Activated CD8-positive, alpha-beta memory T cell treated with anti-CD3 and anti-CD28 coated beads, Interleukin-2, amount 50 U/mL, for 48 hours (primary cell): Measurements from ENCODE around the gene GSTM3.

Experiments used
- DNase-seq: peaks from one replicate; pipeline ENCODE4 v3.0.0-alpha.2; 2020

Gene GSTM3

GRCh38 chr1:109740615-109741373, at the start of gene GSTM3:
TSS of gene GSTM3 (minus strand) at chr1:109741038. CDS start at chr1:109740287, 751 bp downstream.
- no peak for DNase-seq

GRCh38 chr1:109790329-109790728, 49.5 kb upstream of the GSTM3 start:
- DNase-seq: no peak

- peak; percentile 55 for DNase-seq
Observed at GRCh38 chr1:109789551-109790180, 48.8 kb upstream of the GSTM3 start.

- peak; percentile 53 for DNase-seq
Observed at GRCh38 chr1:109788695-109789521, 48.1 kb upstream of the GSTM3 start.

GRCh38 chr1:109787845-109788601, 47.2 kb upstream of the GSTM3 start:
- peak; percentile 53 for DNase-seq

GRCh38 chr1:109787211-109787844, 46.5 kb upstream of the GSTM3 start:
- DNase-seq: no peak

GRCh38 chr1:109786531-109787021, 45.7 kb upstream of the GSTM3 start:
- DNase-seq: no peak

- no peak for DNase-seq
Observed at GRCh38 chr1:109786112-109786480, 45.3 kb upstream of the GSTM3 start.

GRCh38 chr1:109785446-109786111, 44.7 kb upstream of the GSTM3 start:
- no peak for DNase-seq

GRCh38 chr1:109784551-109785252, 43.9 kb upstream of the GSTM3 start:
- no peak for DNase-seq

- no peak for DNase-seq
Observed at GRCh38 chr1:109783436-109783835, 42.6 kb upstream of the GSTM3 start.

- DNase-seq: no peak
Observed at GRCh38 chr1:109782927-109783326, 42.1 kb upstream of the GSTM3 start.

GRCh38 chr1:109782514-109782913, 41.7 kb upstream of the GSTM3 start:
- DNase-seq: no peak

GRCh38 chr1:109781806-109782205, 41.0 kb upstream of the GSTM3 start:
- no peak for DNase-seq

GRCh38 chr1:109780982-109781381, 40.1 kb upstream of the GSTM3 start:
- no peak for DNase-seq

GRCh38 chr1:109777980-109778625, 37.3 kb upstream of the GSTM3 start:
- DNase-seq: no peak

- no peak for DNase-seq
Observed at GRCh38 chr1:109777436-109777835, 36.6 kb upstream of the GSTM3 start.

- DNase-seq: peak; percentile 89
Observed at GRCh38 chr1:109776911-109777310, 36.1 kb upstream of the GSTM3 start.

- DNase-seq: no peak
Observed at GRCh38 chr1:109776206-109776835, 35.5 kb upstream of the GSTM3 start.

- no peak for DNase-seq
Observed at GRCh38 chr1:109775398-109775797, 34.6 kb upstream of the GSTM3 start.
